KMS-11 (cell line): ENCODE data around the gene DCLRE1C.

Experiments used
- H2AFZ ChIP-seq: fragments of 200-600 bp; sonication (generic); 2 replicates; pipeline ENCODE4 v1.6.1; 2016; ENCODE audit warnings: antibody characterized with exemption, mixed run types, low read depth
- H3K27ac ChIP-seq: fragments of 200-600 bp; sonication (generic); 2 replicates; pipeline ENCODE4 v1.6.1; 2016; ENCODE audit warnings: mild to moderate bottlenecking, mixed run types
- H3K27me3 ChIP-seq: fragments of 200-600 bp; sonication (generic); 2 replicates; pipeline ENCODE4 v1.6.1; 2017; ENCODE audit warnings: mild to moderate bottlenecking, low read depth, mixed run types, moderate library complexity; ENCODE audit not compliant: insufficient read depth
- H3K36me3 ChIP-seq: fragments of 200-600 bp; sonication (generic); 2 replicates; pipeline ENCODE4 v1.6.1; 2017; ENCODE audit warnings: mild to moderate bottlenecking, mixed run types; ENCODE audit not compliant: insufficient read depth
- H3K4me1 ChIP-seq: fragments of 200-600 bp; sonication (generic); 2 replicates; pipeline ENCODE4 v1.6.1; 2016; ENCODE audit warnings: mild to moderate bottlenecking, low read depth, mixed run types; ENCODE audit not compliant: poor library complexity, severe bottlenecking
- H3K4me2 ChIP-seq: fragments of 200-600 bp; sonication (generic); 2 replicates; pipeline ENCODE4 v1.7.0; 2016; ENCODE audit warnings: mild to moderate bottlenecking, mixed run types
- H3K4me3 ChIP-seq: fragments of 200-600 bp; sonication (generic); IDR thresholded peaks from 2 replicates; pipeline ENCODE4 v1.6.1; 2017; ENCODE audit warnings: low read depth, low read length, mixed read lengths; ENCODE audit not compliant: insufficient read depth
- H3K79me2 ChIP-seq: fragments of 200-600 bp; sonication (generic); 2 replicates; pipeline ENCODE4 v1.6.1; 2016; ENCODE audit warnings: low read depth, mixed run types; ENCODE audit not compliant: insufficient read depth
- H3K9ac ChIP-seq: fragments of 200-600 bp; sonication (generic); 2 replicates; pipeline ENCODE4 v1.6.1; 2016; ENCODE audit warnings: mild to moderate bottlenecking, mixed run types
- H4K20me1 ChIP-seq: fragments of 200-600 bp; sonication (generic); 2 replicates; pipeline ENCODE4 v1.6.1; 2016; ENCODE audit warnings: mild to moderate bottlenecking, mixed run types; ENCODE audit not compliant: insufficient read depth
- TF ChIP-seq, protein P1 (sequence below): fragments of 200-600 bp; sonication (generic); conservative IDR thresholded peaks from 2 replicates; pipeline ENCODE4 v1.6.1; 2017; ENCODE audit warnings: low read depth, mild to moderate bottlenecking, antibody characterized with exemption, low read length, moderate library complexity, mixed read lengths

DCLRE1C gene

DNA sequence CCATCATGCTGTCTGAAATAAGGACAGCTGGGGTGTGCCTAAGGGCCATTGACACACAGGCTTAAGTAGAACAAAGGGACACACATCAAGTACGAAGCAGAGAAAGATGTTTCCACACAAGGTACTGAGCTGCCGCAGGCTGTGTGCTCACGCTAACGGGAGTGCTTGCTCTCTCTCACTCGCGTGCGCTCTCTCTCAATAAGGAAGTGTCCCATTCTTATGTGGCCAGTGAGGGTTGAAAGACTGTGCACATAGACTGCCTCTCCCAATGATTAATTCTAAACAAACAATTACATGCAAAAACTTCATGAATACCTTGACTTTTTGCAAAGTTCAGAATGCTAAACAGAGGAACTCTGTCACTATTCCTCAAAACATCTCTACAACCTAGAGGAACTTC, 29.9 kb downstream of the DCLRE1C start:
- Histone ChIP-seq H3K79me2 (no peaks in the 10 kb centered on the region), H3K27ac (no peak overlapping the region), H2AFZ (no peak overlapping the region), H3K9ac (no peak overlapping the region), H4K20me1 (0 out of 2 replicates have a peak, but pooled peaks cover 3% of the 10 kb centered on the region), H3K4me2 (no peak overlapping the region), H3K4me3 (no peak overlapping the region), H3K4me1 (peaks cover 22% of the 10 kb centered on the region), H3K36me3 (peaks cover 13% of the 10 kb centered on the region; the same call in 1 of the 2 replicates), H3K27me3 (no peaks in the 10 kb centered on the region)
- TF ChIP-seq, protein P1, sequence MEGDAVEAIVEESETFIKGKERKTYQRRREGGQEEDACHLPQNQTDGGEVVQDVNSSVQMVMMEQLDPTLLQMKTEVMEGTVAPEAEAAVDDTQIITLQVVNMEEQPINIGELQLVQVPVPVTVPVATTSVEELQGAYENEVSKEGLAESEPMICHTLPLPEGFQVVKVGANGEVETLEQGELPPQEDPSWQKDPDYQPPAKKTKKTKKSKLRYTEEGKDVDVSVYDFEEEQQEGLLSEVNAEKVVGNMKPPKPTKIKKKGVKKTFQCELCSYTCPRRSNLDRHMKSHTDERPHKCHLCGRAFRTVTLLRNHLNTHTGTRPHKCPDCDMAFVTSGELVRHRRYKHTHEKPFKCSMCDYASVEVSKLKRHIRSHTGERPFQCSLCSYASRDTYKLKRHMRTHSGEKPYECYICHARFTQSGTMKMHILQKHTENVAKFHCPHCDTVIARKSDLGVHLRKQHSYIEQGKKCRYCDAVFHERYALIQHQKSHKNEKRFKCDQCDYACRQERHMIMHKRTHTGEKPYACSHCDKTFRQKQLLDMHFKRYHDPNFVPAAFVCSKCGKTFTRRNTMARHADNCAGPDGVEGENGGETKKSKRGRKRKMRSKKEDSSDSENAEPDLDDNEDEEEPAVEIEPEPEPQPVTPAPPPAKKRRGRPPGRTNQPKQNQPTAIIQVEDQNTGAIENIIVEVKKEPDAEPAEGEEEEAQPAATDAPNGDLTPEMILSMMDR, result no peak

DNA sequence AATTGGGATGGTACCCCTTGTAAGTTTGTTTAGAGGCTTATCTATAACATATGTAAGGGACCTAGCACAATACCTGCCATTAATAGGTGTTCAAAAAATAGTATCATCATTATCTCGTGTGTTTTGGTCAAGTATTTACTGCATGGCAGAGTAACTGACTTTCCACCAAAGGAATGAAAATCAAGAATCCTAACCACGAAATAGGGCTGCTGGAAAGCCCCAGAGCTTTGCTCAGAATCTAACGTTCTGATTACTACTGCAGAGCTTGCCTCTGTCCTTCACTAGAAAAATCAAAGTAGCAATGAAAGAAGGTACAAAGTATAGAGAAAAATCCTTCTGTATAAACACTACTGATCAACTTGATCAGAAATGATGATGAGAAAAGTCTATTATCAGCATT, 34.9 kb downstream of the DCLRE1C start:
- H3K4me1 ChIP-seq, result peaks cover 41% of the 10 kb centered on the region
- TF ChIP-seq, protein P1, result no peak
- H3K9ac ChIP-seq, result peak overlapping the region; percentile 25
- H4K20me1 ChIP-seq, result no peaks in the 10 kb centered on the region
- no peaks in the 10 kb centered on the region; the same call in 1 of the 2 replicates for H3K79me2 ChIP-seq
- no peak overlapping the region for H2AFZ ChIP-seq
- no peak overlapping the region for H3K4me3 ChIP-seq
- H3K4me2 ChIP-seq, result peak overlapping the region; percentile 77
- peak overlapping the region; percentile 93 for H3K27ac ChIP-seq
- H3K27me3 ChIP-seq, result no peaks in the 10 kb centered on the region
- peaks cover 20% of the 10 kb centered on the region; the same call in 1 of the 2 replicates for H3K36me3 ChIP-seq

DNA sequence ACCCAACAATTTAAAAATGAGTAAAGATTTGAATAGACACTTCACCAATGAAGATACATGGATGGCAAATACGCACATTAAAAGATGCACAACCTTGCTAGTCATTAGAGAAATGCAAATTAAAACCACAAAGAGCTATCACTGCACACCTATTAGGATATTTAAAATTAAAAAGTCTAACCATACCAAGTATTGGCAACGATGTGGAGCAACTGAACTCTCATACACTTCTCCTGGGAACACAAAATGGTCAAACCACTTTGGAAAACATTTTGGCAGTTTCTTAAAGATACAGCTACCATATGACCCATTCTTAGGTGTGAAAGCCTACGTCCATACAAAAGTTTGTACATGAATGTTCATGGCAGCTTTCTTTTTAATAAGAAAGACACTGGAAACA, 36.1 kb downstream of the DCLRE1C start:
- TF ChIP-seq, protein P1, result no peak
- Histone ChIP-seq H3K27me3 (no peaks in the 10 kb centered on the region), H3K27ac (peak overlapping the region; percentile 93), H3K4me2 (0 out of 2 replicates have a peak overlapping the region, but pooled peaks have one; percentile 77), H3K4me3 (no peak overlapping the region), H4K20me1 (no peaks in the 10 kb centered on the region), H3K4me1 (peaks cover 41% of the 10 kb centered on the region), H3K79me2 (no peaks in the 10 kb centered on the region; the same call in 1 of the 2 replicates), H3K9ac (no peak overlapping the region), H2AFZ (no peak overlapping the region), H3K36me3 (peaks cover 20% of the 10 kb centered on the region; the same call in 1 of the 2 replicates)

DNA sequence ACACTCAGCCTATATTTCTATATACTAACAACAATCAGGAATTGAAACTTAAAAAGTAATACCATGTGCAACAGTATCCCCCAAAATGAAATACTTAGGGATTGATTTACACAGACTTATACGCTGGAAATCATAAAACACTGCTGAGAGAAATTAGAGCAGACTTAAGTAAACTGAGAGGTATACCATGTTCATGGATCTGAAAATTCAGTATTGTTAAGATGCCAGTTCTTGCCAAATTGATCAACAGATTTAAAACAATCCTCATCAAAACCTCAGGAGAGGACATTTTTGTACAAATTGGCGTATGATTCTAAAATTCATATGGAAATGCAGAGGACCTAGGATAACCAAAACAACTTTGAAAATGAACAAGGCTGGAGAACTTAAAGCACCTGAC, 37.3 kb downstream of the DCLRE1C start:
- H3K4me1 ChIP-seq, result peaks cover 41% of the 10 kb centered on the region
- H4K20me1 ChIP-seq, result no peaks in the 10 kb centered on the region
- TF ChIP-seq, protein P1, result no peak
- no peak overlapping the region for H3K9ac ChIP-seq
- peaks cover 20% of the 10 kb centered on the region; the same call in 1 of the 2 replicates for H3K36me3 ChIP-seq
- no peak overlapping the region for H3K4me2 ChIP-seq
- H3K27me3 ChIP-seq, result no peaks in the 10 kb centered on the region
- no peak overlapping the region for H3K27ac ChIP-seq
- no peak overlapping the region for H2AFZ ChIP-seq
- H3K4me3 ChIP-seq, result no peak overlapping the region
- no peaks in the 10 kb centered on the region; the same call in 1 of the 2 replicates for H3K79me2 ChIP-seq
